ENCODE measurements around the gene APBB2. TPM values are rescaled to one million over a fixed set of nuclear protein-coding genes. Genes with fewer than 3 reads are reported as not detected.

Gene APBB2
- total and polyA plus RNA-seq, 2 of the 8 experiments (the other 6 are each of a cell fraction or from before 2014, with no cell fraction given) = 58.7 to 59.4 TPM

- no peak for FAIRE-seq
- 94% methylated on average over 18 of the region's 18 CpGs; no CpG with 5 or more reads in 1 of the 2 experiments for WGBS, 2 experiments (ENCODE audit: extremely low coverage in 1 of 2, insufficient coverage in 1 of 2, insufficient read length in 1 of 2, insufficient replicate concordance in 2 of 2, low coverage in 1 of 2, low lambda C conversion rate in 2 of 2, missing lambda C conversion rate in 1 of 2)
- TF ChIP-seq RBBP5 (IDR thresholded peaks at IDR 0.05; ENCODE audit: borderline replicate concordance, low read depth, low read length) = no peak
- TF ChIP-seq POLR2AphosphoS5 (IDR thresholded peaks at IDR 0.05; ENCODE audit: low read depth, low read length) = no peak
- TF ChIP-seq SAP30 (IDR thresholded peaks at IDR 0.05; ENCODE audit: insufficient read depth, insufficient replicate concordance, low read length) = no peak
- TF ChIP-seq HDAC2 (IDR thresholded peaks at IDR 0.05; ENCODE audit: borderline replicate concordance in 1 of 2, low read depth in 2 of 2, low read length in 2 of 2) = no peak
- TF ChIP-seq CHD1 (IDR thresholded peaks at IDR 0.05; ENCODE audit: low read depth, low read length) = no peak
- TF ChIP-seq BRCA1 (IDR thresholded peaks at IDR 0.05; ENCODE audit: low read depth, low read length) = no peak
- no peak for TF ChIP-seq RXRA (IDR thresholded peaks at IDR 0.05; ENCODE audit: insufficient read depth, low read depth, low read length)
- TF ChIP-seq GABPA (IDR thresholded peaks at IDR 0.05; ENCODE audit: borderline replicate concordance, insufficient read depth, low read length) = no peak
- TF ChIP-seq PHF8 (conservative IDR thresholded peaks at IDR 0.05; ENCODE audit: low read depth, low read length) = no peak
- no peak for TF ChIP-seq RFX5 (IDR thresholded peaks at IDR 0.05; ENCODE audit: borderline replicate concordance, low read depth, low read length)
- no peak for TF ChIP-seq NRF1 (IDR thresholded peaks at IDR 0.05; ENCODE audit: low read depth, low read length)
- no peak for TF ChIP-seq TEAD4 (IDR thresholded peaks at IDR 0.05; ENCODE audit: low read depth, low read length)
Observed at GRCh38 chr4:40831146-40831907, 383.0 kb downstream of the APBB2 start.

More at GRCh38 chr4:40831146-40831907, 383.0 kb downstream of the APBB2 start:
- H3K4me2 ChIP-seq (ENCODE audit: insufficient read depth in 1 of 2, low read depth in 2 of 2, low read length in 2 of 2) = no peak overlapping the region
- no peak overlapping the region for H2BK12ac ChIP-seq (ENCODE audit: low read depth, low read length)
- peaks cover 4 to 9% of the 10 kb centered on the region in 2 experiments for H4K20me1 ChIP-seq (replicated peaks in 1 of 2; ENCODE audit: control insufficient read depth in 1 of 2, insufficient read depth in 2 of 2, low read length in 2 of 2)
- no peaks in the 10 kb centered on the region for H3K27me3 ChIP-seq (replicated peaks in 1 of 4; ENCODE audit: control insufficient read depth in 3 of 4, extremely low read depth in 1 of 4, insufficient read depth in 3 of 4, low read length in 3 of 4)
- peaks cover 10% of the 10 kb centered on the region for H3K79me1 ChIP-seq (ENCODE audit: low read depth, low read length)
- no peak overlapping the region for H3K14ac ChIP-seq (ENCODE audit: insufficient read length)
- ChIA-PET POLR2A (ENCODE audit: partially characterized antibody) (interaction anchor here (0.6 kb wide), 1 partner anchor 66 kb away, joined by 3 read pairs; no protein-coding TSS in a partner anchor), CTCF (ENCODE audit: partially characterized antibody) (interaction anchor here (0.6 to 5.8 kb wide), 6 partner anchors 11 to 407 kb away, joined by 3 to 41 read pairs (median 4); no protein-coding TSS in a partner anchor)
- H2BK5ac ChIP-seq (ENCODE audit: low read depth, low read length) = no peak overlapping the region
- no peak overlapping the region for H4K5ac ChIP-seq (ENCODE audit: insufficient read length, low read depth, low read length)
- H2BK120ac ChIP-seq (replicated peaks; ENCODE audit: low read depth, low read length) = no peak overlapping the region
- H3K23me2 ChIP-seq (ENCODE audit: low read depth, low read length) = no peaks in the 10 kb centered on the region; the same call in 1 of the 2 replicates
- H4K91ac ChIP-seq (replicated peaks; ENCODE audit: insufficient read length, low read length) = no peak overlapping the region
- H4K8ac ChIP-seq (ENCODE audit: extremely low read depth, insufficient read depth, low read length) = no peak overlapping the region
- peaks cover 0 to 16% of the 10 kb centered on the region in 2 experiments; a peak in 1 of 4 replicates for H3K79me2 ChIP-seq (ENCODE audit: control insufficient read depth in 1 of 2, insufficient read depth in 2 of 2, low read length in 2 of 2)
- no peak overlapping the region for H2AFZ ChIP-seq (ENCODE audit: low read length)
- no peaks in the 10 kb centered on the region; a peak in 1 of 4 replicates for H3K9me3 ChIP-seq (ENCODE audit: insufficient read depth in 2 of 2, low read depth in 1 of 2, low read length in 1 of 2)
- no peaks in the 10 kb centered on the region for H3K4me1 ChIP-seq (replicated peaks in 1 of 4; ENCODE audit: control insufficient read depth in 3 of 4, insufficient read depth in 4 of 4, low read length in 3 of 4)
- H3K27ac ChIP-seq (ENCODE audit: low read depth, low read length) = no peak overlapping the region
- H2AK5ac ChIP-seq (ENCODE audit: low read depth, low read length) = no peak overlapping the region
- no peak overlapping the region for H2BK20ac ChIP-seq (ENCODE audit: low read length)
- H3K23ac ChIP-seq (ENCODE audit: insufficient read length) = no peak overlapping the region
- peaks cover 2 to 37% (median 15%) of the 10 kb centered on the region in 4 experiments; a peak in 7 of 8 replicates for H3K36me3 ChIP-seq (ENCODE audit: control insufficient read depth in 2 of 4, insufficient read depth in 4 of 4, low read length in 3 of 4)
- no peak overlapping the region for H3K18ac ChIP-seq (ENCODE audit: extremely low read depth, low read length)
- H3K4ac ChIP-seq (replicated peaks; ENCODE audit: insufficient read length, low read depth, low read length) = no peak overlapping the region
- H3K4me3 ChIP-seq (ENCODE audit: extremely low read depth in 1 of 4, insufficient read depth in 2 of 4, low read depth in 3 of 4, low read length in 4 of 4) = no peak overlapping the region
- no peak overlapping the region for H2BK15ac ChIP-seq (ENCODE audit: low read length)
- no peak overlapping the region for H3K9ac ChIP-seq (replicated peaks in 1 of 4; ENCODE audit: extremely low read depth in 1 of 4, low read depth in 3 of 4, low read length in 3 of 4)
- DNase-seq (ENCODE audit: low read depth in 1 of 2, low spot score in 2 of 2) = no peak
- H3K56ac ChIP-seq (replicated peaks; ENCODE audit: insufficient read length, low read depth, low read length) = no peak overlapping the region

Data from H1 (cell line).